Stimulated activated CD4-positive, alpha-beta T cell treated with anti-CD3 and anti-CD28 coated beads, Interleukin-15, amount 100 ng/mL, for 1 hour (primary cell): Measurements from ENCODE around the gene RTKN.
"Not testable (repeated sequence)": the region's sequence is repeated elsewhere in the genome, so short reads cannot be mapped to it uniquely, and the experiment has no call there.

ENCODE experiments used
- DNase-seq, 2 donors: peaks; one replicate each; pipeline ENCODE4 v3.0.0-alpha.2; 2020; ENCODE audit warnings: low read depth in 1 of 2, low spot score in 1 of 2

Gene RTKN

GRCh38 chr2:74439373-74439772 is 2.4 kb downstream of the RTKN start:
- DNase-seq, result no peak

- DNase-seq, result no peak
Measured at GRCh38 chr2:74438248-74438647, 3.5 kb downstream of the RTKN start.

- no peak for DNase-seq
Measured at GRCh38 chr2:74436848-74437695, 4.7 kb downstream of the RTKN start.

- DNase-seq, result no peak
Measured at GRCh38 chr2:74436111-74436805, 5.5 kb downstream of the RTKN start.

- no peak for DNase-seq
Measured at GRCh38 chr2:74430502-74430901, 11.2 kb downstream of the RTKN start.

GRCh38 chr2:74429487-74430451 is 12.0 kb downstream of the RTKN start:
- DNase-seq, result no peak

- DNase-seq, result no peak
Measured at GRCh38 chr2:74428675-74429074, 13.1 kb downstream of the RTKN start.

- no peak for DNase-seq
Measured at GRCh38 chr2:74427551-74427950, 14.2 kb downstream of the RTKN start.

GRCh38 chr2:74426181-74426758 is 15.5 kb downstream of the RTKN start:
- no peak for DNase-seq

GRCh38 chr2:74425523-74425922 is 16.2 kb downstream of the RTKN start:
- DNase-seq, result no peak

- no peak for DNase-seq
Measured at GRCh38 chr2:74424995-74425406, 16.7 kb downstream of the RTKN start.

- no peak for DNase-seq
Measured at GRCh38 chr2:74424139-74424992, 17.4 kb downstream of the RTKN start.

GRCh38 chr2:74423231-74424095 is 18.3 kb downstream of the RTKN start:
- no peak for DNase-seq

GRCh38 chr2:74421221-74421870 is 20.4 kb downstream of the RTKN start, which contains the start of the genes C2orf81 and WDR54:
Gene C2orf81 (minus strand): TSS chr2:74421619. CDS start chr2:74421560, 59 bp downstream.
Gene WDR54 (plus strand): TSS chr2:74421730. CDS start chr2:74422154, 424 bp downstream.
- peak; percentile 89 to 91 for DNase-seq

GRCh38 chr2:74420443-74421103 is 21.2 kb downstream of the RTKN start:
- not testable (repeated sequence) for DNase-seq

GRCh38 chr2:74420006-74420405 is 21.7 kb downstream of the RTKN start:
- no peak for DNase-seq

- no peak for DNase-seq
Measured at GRCh38 chr2:74419345-74419744, 22.4 kb downstream of the RTKN start.

- DNase-seq, result no peak
Measured at GRCh38 chr2:74418312-74418711, 23.4 kb downstream of the RTKN start.
